WTC11 (cell line): ENCODE data around the gene HYOU1. TPM values are rescaled to one million over a fixed set of nuclear protein-coding genes. Genes with fewer than 3 reads are reported as not detected.
A peak's percentile ranks its signal among the peaks of the same experiment; 100 is the strongest.

Experiments used
- ATF3 ChIP-seq: sonication (generic); formaldehyde crosslinking; conservative IDR thresholded peaks from 2 replicates; pipeline ENCODE4 v1.8.1; 2022; ENCODE audit warnings: mild to moderate bottlenecking, missing genetic modification reagents
- CDX4 ChIP-seq: fragments of 250-450 bp; sonication (Bioruptor Pico); IDR thresholded peaks from 2 replicates; pipeline ENCODE4 v1.9.0; 2021; ENCODE audit warnings: moderate library complexity, mild to moderate bottlenecking, inconsistent platforms, borderline replicate concordance
- CREM ChIP-seq: sonication (generic); formaldehyde crosslinking; IDR thresholded peaks from 2 replicates; pipeline ENCODE4 v1.8.1; 2022; ENCODE audit warnings: mild to moderate bottlenecking, missing genetic modification reagents, moderate library complexity
- CTCF ChIP-seq: fragments of 200-600 bp; IDR thresholded peaks from 2 replicates; pipeline ENCODE4 v1.8.0; 2022; ENCODE audit warnings: antibody characterized with exemption
- E2F4 ChIP-seq: sonication (generic); formaldehyde crosslinking; IDR thresholded peaks from 2 replicates; pipeline ENCODE4 v1.8.1; 2022; ENCODE audit warnings: low read depth, mild to moderate bottlenecking, moderate library complexity, missing genetic modification reagents, borderline replicate concordance
- E2F5 ChIP-seq: sonication (generic); formaldehyde crosslinking; IDR thresholded peaks from 2 replicates; pipeline ENCODE4 v1.8.1; 2022; ENCODE audit warnings: mild to moderate bottlenecking, moderate library complexity, missing genetic modification reagents
- ERG ChIP-seq: fragments of 250-450 bp; sonication (Bioruptor Pico); IDR thresholded peaks from 2 replicates; pipeline ENCODE4 v1.8.0; 2021; ENCODE audit warnings: mild to moderate bottlenecking
- FOXK1 ChIP-seq: sonication (generic); formaldehyde crosslinking; IDR thresholded peaks from 2 replicates; pipeline ENCODE4 v1.8.0; 2022; ENCODE audit warnings: mild to moderate bottlenecking, moderate library complexity, missing genetic modification reagents
- FOXP4 ChIP-seq: sonication (generic); formaldehyde crosslinking; IDR thresholded peaks from 2 replicates; pipeline ENCODE4 v1.8.0; 2022; ENCODE audit warnings: mild to moderate bottlenecking, missing genetic modification reagents
- HMGA2 ChIP-seq: fragments of 250-450 bp; sonication (Bioruptor Pico); IDR thresholded peaks from 2 replicates; pipeline ENCODE4 v1.4.0; 2021; ENCODE audit warnings: mild to moderate bottlenecking, moderate library complexity
- HMGXB4 ChIP-seq: sonication (generic); formaldehyde crosslinking; IDR thresholded peaks from 2 replicates; pipeline ENCODE4 v1.8.1; 2023; ENCODE audit warnings: mild to moderate bottlenecking, moderate library complexity, missing genetic modification reagents
- MXD4 ChIP-seq: fragments of 250-450 bp; sonication (Bioruptor Pico); IDR thresholded peaks from 2 replicates; pipeline ENCODE4 v1.8.0; 2021; ENCODE audit warnings: mild to moderate bottlenecking, moderate library complexity, borderline replicate concordance
- NFE2L1 ChIP-seq: sonication (generic); formaldehyde crosslinking; IDR thresholded peaks from 2 replicates; pipeline ENCODE4 v1.8.1; 2023; ENCODE audit warnings: missing genetic modification reagents
- NFYB ChIP-seq: sonication (generic); formaldehyde crosslinking; conservative IDR thresholded peaks from 2 replicates; pipeline ENCODE4 v1.8.0; 2022; ENCODE audit warnings: low read depth, missing genetic modification reagents
- NR3C1 ChIP-seq: sonication (generic); formaldehyde crosslinking; conservative IDR thresholded peaks from 2 replicates; pipeline ENCODE4 v1.8.1; 2023; ENCODE audit warnings: low read depth, mild to moderate bottlenecking, missing genetic modification reagents
- RORB ChIP-seq: fragments of 250-450 bp; sonication (Bioruptor Pico); IDR thresholded peaks from 2 replicates; pipeline ENCODE4 v1.9.0; 2021; ENCODE audit warnings: mild to moderate bottlenecking
- SMAD4 ChIP-seq: sonication (generic); formaldehyde crosslinking; IDR thresholded peaks from 2 replicates; pipeline ENCODE4 v1.8.0; 2022; ENCODE audit warnings: mild to moderate bottlenecking, missing genetic modification reagents
- STAT6 ChIP-seq: sonication (generic); formaldehyde crosslinking; conservative IDR thresholded peaks from 2 replicates; pipeline ENCODE4 v1.8.1; 2023; ENCODE audit warnings: mild to moderate bottlenecking, low read depth, missing genetic modification reagents, moderate library complexity
- TEAD4 ChIP-seq: sonication (generic); formaldehyde crosslinking; IDR thresholded peaks from 2 replicates; pipeline ENCODE4 v1.8.0; 2022; ENCODE audit warnings: mild to moderate bottlenecking, missing genetic modification reagents
- USF2 ChIP-seq: sonication (generic); formaldehyde crosslinking; IDR thresholded peaks from 2 replicates; pipeline ENCODE4 v1.8.1; 2023; ENCODE audit warnings: mild to moderate bottlenecking, missing genetic modification reagents, moderate library complexity
- ZBTB21 ChIP-seq: sonication (generic); formaldehyde crosslinking; IDR thresholded peaks from 2 replicates; pipeline ENCODE4 v1.8.1; 2023; ENCODE audit warnings: mild to moderate bottlenecking, missing genetic modification reagents, borderline replicate concordance
- ZNF219 ChIP-seq: sonication (generic); formaldehyde crosslinking; IDR thresholded peaks from 2 replicates; pipeline ENCODE4 v1.8.0; 2023; ENCODE audit warnings: missing genetic modification reagents, mild to moderate bottlenecking, borderline replicate concordance
- ZNF263 ChIP-seq: sonication (generic); formaldehyde crosslinking; IDR thresholded peaks from 2 replicates; pipeline ENCODE4 v1.8.1; 2022; ENCODE audit warnings: low read depth, mild to moderate bottlenecking, moderate library complexity, missing genetic modification reagents
- ZNF396 ChIP-seq: fragments of 250-450 bp; sonication (Bioruptor Pico); IDR thresholded peaks from 2 replicates; pipeline ENCODE4 v1.8.0; 2021; ENCODE audit warnings: mild to moderate bottlenecking, moderate library complexity, borderline replicate concordance
- ZNF416 ChIP-seq: fragments of 250-450 bp; sonication (Bioruptor Pico); IDR thresholded peaks from 2 replicates; pipeline ENCODE4 v1.9.0; 2021; ENCODE audit warnings: mild to moderate bottlenecking, inconsistent platforms
- ZNF423 ChIP-seq: fragments of 250-450 bp; sonication (Bioruptor Pico); IDR thresholded peaks from 2 replicates; pipeline ENCODE4 v2.1.2; 2022; ENCODE audit warnings: mild to moderate bottlenecking, moderate library complexity
- total RNA-seq: library from RNA; stranded (reverse); gene quantifications from 3 replicates; pipeline ENCODE4 v1.2.3, GENCODE V29; 2021

HYOU1 gene
- total RNA-seq, 1 experiment from 2014 or later, result 276 TPM

- TF ChIP-seq ERG (CRISPR knock-in tag), result no peak
- no peak for TF ChIP-seq NFYB (CRISPR knock-in tag)
- TF ChIP-seq STAT6, result no peak
- TF ChIP-seq FOXP4 (CRISPR knock-in tag), result 0 out of 2 replicates have a peak, but pooled peaks have one; percentile 8
- no peak for TF ChIP-seq MXD4 (CRISPR knock-in tag)
- TF ChIP-seq USF2 (CRISPR knock-in tag), result no peak
- no peak for TF ChIP-seq RORB (CRISPR knock-in tag)
- TF ChIP-seq CDX4, result no peak
- TF ChIP-seq ATF3 (CRISPR knock-in tag), result no peak
- TF ChIP-seq ZNF263 (CRISPR knock-in tag), result no peak
- TF ChIP-seq SMAD4 (CRISPR knock-in tag), result no peak
- no peak for TF ChIP-seq NFE2L1
- TF ChIP-seq HMGA2, result no peak
- no peak for TF ChIP-seq ZNF416 (CRISPR knock-in tag)
- TF ChIP-seq E2F4 (CRISPR knock-in tag), result no peak
- TF ChIP-seq CTCF, result no peak
- TF ChIP-seq CREM (CRISPR knock-in tag), result peak; percentile 29; the same call in 1 of the 2 replicates
- TF ChIP-seq HMGXB4 (CRISPR knock-in tag), result peak; percentile 47; the same call in 1 of the 2 replicates
- TF ChIP-seq ZNF219 (CRISPR knock-in tag), result no peak
- TF ChIP-seq ZNF396 (CRISPR knock-in tag), result no peak
- TF ChIP-seq ZNF423 (CRISPR knock-in tag), result peak; percentile 37; the same call in 1 of the 2 replicates
- no peak for TF ChIP-seq FOXK1
- no peak for TF ChIP-seq TEAD4 (CRISPR knock-in tag)
- TF ChIP-seq ZBTB21 (CRISPR knock-in tag), result no peak; the same call in 1 of the 2 replicates
- TF ChIP-seq E2F5 (CRISPR knock-in tag), result 0 out of 2 replicates have a peak, but pooled peaks have one; percentile 48
- TF ChIP-seq NR3C1 (CRISPR knock-in tag), result no peak
These were observed 495 bp downstream of the HYOU1 start (continued) for GRCh38 chr11:119056421-119056999.
